GM12891 (cell line): Measurements from ENCODE around the gene ATP10D.

Experiments
- PAX5 ChIP-seq: IDR thresholded peaks from 2 replicates; pipeline ENCODE4 v1.6.1; 2011; ENCODE audit warnings: low read length, moderate library complexity, mild to moderate bottlenecking; ENCODE audit not compliant: insufficient read depth, severe bottlenecking
- POLR2A ChIP-seq: IDR thresholded peaks from 2 replicates; pipeline ENCODE4 v1.6.1; 2011; ENCODE audit warnings: low read depth, low read length, control low read depth
- POLR2AphosphoS5 ChIP-seq: IDR thresholded peaks from 2 replicates; pipeline ENCODE4 v1.6.1; 2011; ENCODE audit warnings: low read depth, low read length, control low read depth
- POU2F2 ChIP-seq: IDR thresholded peaks from 2 replicates; pipeline ENCODE4 v1.6.1; 2011; ENCODE audit warnings: low read depth, mild to moderate bottlenecking, control low read depth, low read length, moderate library complexity
- SPI1 ChIP-seq: IDR thresholded peaks from 2 replicates; pipeline ENCODE4 v1.6.1; 2011; ENCODE audit warnings: low read depth, low read length, control low read depth
- TAF1 ChIP-seq: IDR thresholded peaks from 2 replicates; pipeline ENCODE4 v1.6.1; 2011; ENCODE audit warnings: low read depth, low read length, control low read depth

- TF ChIP-seq TAF1 = no peak
- TF ChIP-seq PAX5 = no peak
- TF ChIP-seq POLR2A = no peak
- TF ChIP-seq POLR2AphosphoS5 = no peak
- no peak for TF ChIP-seq POU2F2
- TF ChIP-seq SPI1 = no peak
Observed at GRCh38 chr4:47553329-47554125, 68.5 kb downstream of the ATP10D start.
